H1 (cell line): ENCODE results near the gene AKAP8. TPM values are rescaled to one million over a fixed set of nuclear protein-coding genes. Genes with fewer than 3 reads are reported as not detected.

Experiments used
- HDAC2 ChIP-seq, 2 experiments: fragments of 300-600 bp in 1 of 2; sonication (generic) in 1 of 2; IDR thresholded peaks; 2 replicates each; pipeline ENCODE4 v1.6.1; 2011 to 2012; ENCODE audit warnings: low read depth in 2 of 2, low read length in 2 of 2, mild to moderate bottlenecking in 2 of 2, moderate library complexity in 2 of 2, borderline replicate concordance in 1 of 2, inconsistent platforms in 1 of 2
- KDM4A ChIP-seq: IDR thresholded peaks from one replicate; pipeline ENCODE4 v1.7.1; 2012; ENCODE audit warnings: low read depth, mild to moderate bottlenecking, moderate library complexity, low read length, inconsistent platforms; ENCODE audit not compliant: severe bottlenecking
- POLR2AphosphoS5 ChIP-seq: IDR thresholded peaks from 2 replicates; pipeline ENCODE4 v1.6.1; 2011; ENCODE audit warnings: low read depth, low read length
- SUZ12 ChIP-seq: fragments of 200-600 bp; sonication (generic); IDR thresholded peaks from 2 replicates; pipeline ENCODE4 v1.6.1; 2012; ENCODE audit warnings: mild to moderate bottlenecking, inconsistent platforms, low read length, moderate library complexity, mixed read lengths
- TBP ChIP-seq: IDR thresholded peaks from 2 replicates; pipeline ENCODE4 v1.6.1; 2011; ENCODE audit warnings: low read depth, low read length, improper control_type of control experiment
- USF2 ChIP-seq: IDR thresholded peaks from 2 replicates; pipeline ENCODE4 v1.6.1; 2011; ENCODE audit warnings: low read length, improper control_type of control experiment
- polyA plus RNA-seq, 7 experiments: library from polyadenylated mRNA; depleted of rRNA in 3 of 7; stranded (reverse) in 5 of 7; unstranded in 2 of 7; fragments of >200 nt in 5 of 7; fragments of 200-250 nt in 2 of 7; gene quantifications; 1 replicate in 5 of 7; 2 replicates in 1 of 7; 4 replicates in 1 of 7; pipeline versions ENCODE4 v1.2.1 to v1.2.3, GENCODE V29; 2011 to 2013; ENCODE audit warnings: missing spikeins in 2 of 7, mixed read lengths in 2 of 7
- total RNA-seq: library from RNA; stranded (reverse); fragmentation: NEBNext Ultra II Directional; extraction: Animal tissue kit (Norgen Biotek cat#: 25700); gene quantifications from 2 replicates; pipeline ENCODE4 v1.2.1, GENCODE V29; 2021
- TF ChIP-seq, protein P1 (sequence below): IDR thresholded peaks from 2 replicates; pipeline ENCODE4 v1.6.1; 2012; ENCODE audit warnings: inconsistent platforms
- TF ChIP-seq, protein P2 (sequence below): fragments of 300-600 bp; sonication (generic); IDR thresholded peaks from 2 replicates; pipeline ENCODE4 v1.7.1; 2012; ENCODE audit warnings: low read length, moderate library complexity, mild to moderate bottlenecking, inconsistent platforms; ENCODE audit not compliant: insufficient replicate concordance

The AKAP8 gene
- total and polyA plus RNA-seq, 2 of the 8 experiments (the other 6 are each of a cell fraction or from before 2014, with no cell fraction given): 17.0 to 41.0 TPM

DNA sequence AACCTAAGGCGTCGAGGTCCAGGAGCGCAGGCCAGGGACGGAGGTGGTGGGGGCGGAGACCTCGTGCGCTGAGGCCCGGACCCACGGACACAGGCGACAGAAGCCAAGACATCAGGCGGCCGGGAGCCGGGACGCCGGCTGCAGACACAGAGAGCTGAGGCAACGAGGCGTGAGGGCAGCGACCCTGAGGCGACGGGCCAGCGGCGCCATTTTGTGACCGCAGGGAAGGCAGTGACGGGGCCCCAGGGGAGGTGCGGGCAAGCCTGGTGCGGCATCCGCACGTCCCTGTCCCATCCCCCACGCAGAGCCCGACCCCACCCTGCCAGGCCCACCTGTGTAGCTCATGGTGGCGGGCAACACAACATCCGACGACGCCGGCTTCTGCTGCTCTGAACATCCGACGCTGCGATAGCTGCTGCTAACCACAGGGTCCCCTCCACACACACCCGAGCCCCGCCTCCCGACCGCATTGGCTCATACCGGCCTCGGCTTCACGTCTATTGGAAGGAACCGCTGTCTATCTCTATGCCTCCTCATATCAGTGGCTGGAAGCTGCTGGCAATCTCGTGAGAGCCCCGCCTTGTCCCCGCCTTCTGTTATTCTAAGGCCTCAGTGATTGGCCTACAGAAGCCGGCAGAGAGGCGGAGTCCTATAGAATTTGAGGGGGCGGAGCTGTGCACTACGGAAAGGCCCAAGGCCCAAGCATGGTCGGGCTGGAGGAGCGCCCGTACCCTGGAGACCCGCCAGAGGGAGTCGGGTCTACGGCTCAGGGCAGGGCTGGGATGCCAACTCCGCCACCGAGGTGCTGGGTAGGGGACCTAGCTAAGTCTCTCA, 39.2 kb upstream of the AKAP8 start, which contains the start of gene AKAP8L (continued):
- 0 out of 2 replicates have a peak, but pooled peaks have one; percentile 13 for TF ChIP-seq USF2
- TF ChIP-seq SUZ12: no peak
- TF ChIP-seq KDM4A: peak; percentile 36
- TF ChIP-seq HDAC2 (IDR thresholded peaks at IDR 0.05; ENCODE audit: borderline replicate concordance in 1 of 2, low read depth in 2 of 2, low read length in 2 of 2): no peak
- TF ChIP-seq TBP: peak; percentile 93
- peak; percentile 99 for TF ChIP-seq POLR2AphosphoS5
- TF ChIP-seq, protein P1, sequence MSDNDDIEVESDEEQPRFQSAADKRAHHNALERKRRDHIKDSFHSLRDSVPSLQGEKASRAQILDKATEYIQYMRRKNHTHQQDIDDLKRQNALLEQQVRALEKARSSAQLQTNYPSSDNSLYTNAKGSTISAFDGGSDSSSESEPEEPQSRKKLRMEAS: peak; percentile 64; the same call in 1 of the 2 replicates
- TF ChIP-seq, protein P2, sequence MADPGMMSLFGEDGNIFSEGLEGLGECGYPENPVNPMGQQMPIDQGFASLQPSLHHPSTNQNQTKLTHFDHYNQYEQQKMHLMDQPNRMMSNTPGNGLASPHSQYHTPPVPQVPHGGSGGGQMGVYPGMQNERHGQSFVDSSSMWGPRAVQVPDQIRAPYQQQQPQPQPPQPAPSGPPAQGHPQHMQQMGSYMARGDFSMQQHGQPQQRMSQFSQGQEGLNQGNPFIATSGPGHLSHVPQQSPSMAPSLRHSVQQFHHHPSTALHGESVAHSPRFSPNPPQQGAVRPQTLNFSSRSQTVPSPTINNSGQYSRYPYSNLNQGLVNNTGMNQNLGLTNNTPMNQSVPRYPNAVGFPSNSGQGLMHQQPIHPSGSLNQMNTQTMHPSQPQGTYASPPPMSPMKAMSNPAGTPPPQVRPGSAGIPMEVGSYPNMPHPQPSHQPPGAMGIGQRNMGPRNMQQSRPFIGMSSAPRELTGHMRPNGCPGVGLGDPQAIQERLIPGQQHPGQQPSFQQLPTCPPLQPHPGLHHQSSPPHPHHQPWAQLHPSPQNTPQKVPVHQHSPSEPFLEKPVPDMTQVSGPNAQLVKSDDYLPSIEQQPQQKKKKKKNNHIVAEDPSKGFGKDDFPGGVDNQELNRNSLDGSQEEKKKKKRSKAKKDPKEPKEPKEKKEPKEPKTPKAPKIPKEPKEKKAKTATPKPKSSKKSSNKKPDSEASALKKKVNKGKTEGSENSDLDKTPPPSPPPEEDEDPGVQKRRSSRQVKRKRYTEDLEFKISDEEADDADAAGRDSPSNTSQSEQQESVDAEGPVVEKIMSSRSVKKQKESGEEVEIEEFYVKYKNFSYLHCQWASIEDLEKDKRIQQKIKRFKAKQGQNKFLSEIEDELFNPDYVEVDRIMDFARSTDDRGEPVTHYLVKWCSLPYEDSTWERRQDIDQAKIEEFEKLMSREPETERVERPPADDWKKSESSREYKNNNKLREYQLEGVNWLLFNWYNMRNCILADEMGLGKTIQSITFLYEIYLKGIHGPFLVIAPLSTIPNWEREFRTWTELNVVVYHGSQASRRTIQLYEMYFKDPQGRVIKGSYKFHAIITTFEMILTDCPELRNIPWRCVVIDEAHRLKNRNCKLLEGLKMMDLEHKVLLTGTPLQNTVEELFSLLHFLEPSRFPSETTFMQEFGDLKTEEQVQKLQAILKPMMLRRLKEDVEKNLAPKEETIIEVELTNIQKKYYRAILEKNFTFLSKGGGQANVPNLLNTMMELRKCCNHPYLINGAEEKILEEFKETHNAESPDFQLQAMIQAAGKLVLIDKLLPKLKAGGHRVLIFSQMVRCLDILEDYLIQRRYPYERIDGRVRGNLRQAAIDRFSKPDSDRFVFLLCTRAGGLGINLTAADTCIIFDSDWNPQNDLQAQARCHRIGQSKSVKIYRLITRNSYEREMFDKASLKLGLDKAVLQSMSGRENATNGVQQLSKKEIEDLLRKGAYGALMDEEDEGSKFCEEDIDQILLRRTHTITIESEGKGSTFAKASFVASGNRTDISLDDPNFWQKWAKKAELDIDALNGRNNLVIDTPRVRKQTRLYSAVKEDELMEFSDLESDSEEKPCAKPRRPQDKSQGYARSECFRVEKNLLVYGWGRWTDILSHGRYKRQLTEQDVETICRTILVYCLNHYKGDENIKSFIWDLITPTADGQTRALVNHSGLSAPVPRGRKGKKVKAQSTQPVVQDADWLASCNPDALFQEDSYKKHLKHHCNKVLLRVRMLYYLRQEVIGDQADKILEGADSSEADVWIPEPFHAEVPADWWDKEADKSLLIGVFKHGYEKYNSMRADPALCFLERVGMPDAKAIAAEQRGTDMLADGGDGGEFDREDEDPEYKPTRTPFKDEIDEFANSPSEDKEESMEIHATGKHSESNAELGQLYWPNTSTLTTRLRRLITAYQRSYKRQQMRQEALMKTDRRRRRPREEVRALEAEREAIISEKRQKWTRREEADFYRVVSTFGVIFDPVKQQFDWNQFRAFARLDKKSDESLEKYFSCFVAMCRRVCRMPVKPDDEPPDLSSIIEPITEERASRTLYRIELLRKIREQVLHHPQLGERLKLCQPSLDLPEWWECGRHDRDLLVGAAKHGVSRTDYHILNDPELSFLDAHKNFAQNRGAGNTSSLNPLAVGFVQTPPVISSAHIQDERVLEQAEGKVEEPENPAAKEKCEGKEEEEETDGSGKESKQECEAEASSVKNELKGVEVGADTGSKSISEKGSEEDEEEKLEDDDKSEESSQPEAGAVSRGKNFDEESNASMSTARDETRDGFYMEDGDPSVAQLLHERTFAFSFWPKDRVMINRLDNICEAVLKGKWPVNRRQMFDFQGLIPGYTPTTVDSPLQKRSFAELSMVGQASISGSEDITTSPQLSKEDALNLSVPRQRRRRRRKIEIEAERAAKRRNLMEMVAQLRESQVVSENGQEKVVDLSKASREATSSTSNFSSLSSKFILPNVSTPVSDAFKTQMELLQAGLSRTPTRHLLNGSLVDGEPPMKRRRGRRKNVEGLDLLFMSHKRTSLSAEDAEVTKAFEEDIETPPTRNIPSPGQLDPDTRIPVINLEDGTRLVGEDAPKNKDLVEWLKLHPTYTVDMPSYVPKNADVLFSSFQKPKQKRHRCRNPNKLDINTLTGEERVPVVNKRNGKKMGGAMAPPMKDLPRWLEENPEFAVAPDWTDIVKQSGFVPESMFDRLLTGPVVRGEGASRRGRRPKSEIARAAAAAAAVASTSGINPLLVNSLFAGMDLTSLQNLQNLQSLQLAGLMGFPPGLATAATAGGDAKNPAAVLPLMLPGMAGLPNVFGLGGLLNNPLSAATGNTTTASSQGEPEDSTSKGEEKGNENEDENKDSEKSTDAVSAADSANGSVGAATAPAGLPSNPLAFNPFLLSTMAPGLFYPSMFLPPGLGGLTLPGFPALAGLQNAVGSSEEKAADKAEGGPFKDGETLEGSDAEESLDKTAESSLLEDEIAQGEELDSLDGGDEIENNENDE: no peak
